H1 (cell line): ENCODE data around the gene C5. TPM values are rescaled to one million over a fixed set of nuclear protein-coding genes. Genes with fewer than 3 reads are reported as not detected.

ENCODE experiments used
- CTCF ChIA-PET: fragments of 300-600 bp; sonication (Branson Sonifier 250); formaldehyde crosslinking; loops from one replicate; lab custom pipeline; 2021; ENCODE audit not compliant: partially characterized antibody; lab: Charles Lee
- POLR2A ChIA-PET: fragments of 300-600 bp; sonication (Branson Sonifier 250); formaldehyde crosslinking; loops from one replicate; lab custom pipeline; 2021; ENCODE audit warnings: inconsistent platforms; ENCODE audit not compliant: partially characterized antibody; lab: Charles Lee
- DNase-seq, 2 experiments: peaks; one replicate each; pipeline versions ENCODE4 v3.0.0 to v3.0.0-alpha.2; 2010 to 2022; ENCODE audit warnings: low spot score in 2 of 2, low read depth in 1 of 2, mixed read lengths in 1 of 2
- FAIRE-seq: peaks from 2 replicates; lab custom pipeline; 2011; peaks lifted over from hg19 to GRCh38; lab: Jason Lieb, UNC
- H2AFZ ChIP-seq: 2 replicates; pipeline ENCODE4 v1.8.1; 2012; ENCODE audit warnings: low read length, inconsistent platforms
- H2AK5ac ChIP-seq: 2 replicates; pipeline ENCODE4 v1.6.1; 2013; ENCODE audit warnings: low read depth, low read length
- H2BK120ac ChIP-seq: replicated peaks from 2 replicates; pipeline ENCODE3; 2013; ENCODE audit warnings: low read depth, low read length, inconsistent platforms
- H2BK12ac ChIP-seq: 2 replicates; pipeline ENCODE4 v1.6.1; 2013; ENCODE audit warnings: low read depth, low read length
- H2BK15ac ChIP-seq: 2 replicates; pipeline ENCODE4 v1.6.1; 2013; ENCODE audit warnings: low read length
- H2BK20ac ChIP-seq: 2 replicates; pipeline ENCODE4 v1.6.1; 2013; ENCODE audit warnings: low read length
- H2BK5ac ChIP-seq: 2 replicates; pipeline ENCODE4 v1.6.1; 2013; ENCODE audit warnings: low read depth, low read length
- H3K14ac ChIP-seq: 2 replicates; pipeline ENCODE4 v1.6.1; 2013; ENCODE audit warnings: inconsistent platforms; ENCODE audit not compliant: insufficient read length
- H3K18ac ChIP-seq: 2 replicates; pipeline ENCODE4 v1.6.1; 2013; ENCODE audit warnings: low read length; ENCODE audit errors: extremely low read depth
- H3K23ac ChIP-seq: 2 replicates; pipeline ENCODE4 v1.6.1; 2013; ENCODE audit warnings: inconsistent platforms; ENCODE audit not compliant: insufficient read length
- H3K23me2 ChIP-seq: 2 replicates; pipeline ENCODE4 v1.6.1; 2013; ENCODE audit warnings: low read depth, low read length
- H3K27ac ChIP-seq: 2 replicates; pipeline ENCODE4 v1.6.1; 2011; ENCODE audit warnings: low read depth, low read length, inconsistent platforms
- H3K27me3 ChIP-seq, 4 experiments: replicated peaks in 1 of 4; 1 replicate in 1 of 4; 2 replicates in 3 of 4; pipeline versions ENCODE4 v1.6.1 to v1.8.1; 2011 to 2013; ENCODE audit warnings: low read length in 3 of 4, mild to moderate bottlenecking in 3 of 4, inconsistent platforms in 2 of 4, mixed read lengths in 2 of 4, moderate library complexity in 1 of 4; ENCODE audit not compliant: control insufficient read depth in 3 of 4, insufficient read depth in 3 of 4; ENCODE audit errors: extremely low read depth in 1 of 4
- H3K36me3 ChIP-seq, 4 experiments: 2 replicates each; pipeline versions ENCODE4 v1.6.1 to v1.8.1; 2011 to 2013; ENCODE audit warnings: mild to moderate bottlenecking in 4 of 4, low read length in 3 of 4, moderate library complexity in 2 of 4, control low read depth in 1 of 4, inconsistent platforms in 1 of 4; ENCODE audit not compliant: insufficient read depth in 4 of 4, control insufficient read depth in 2 of 4
- H3K4ac ChIP-seq: replicated peaks from 2 replicates; pipeline ENCODE3; 2013; ENCODE audit warnings: low read length, low read depth, mixed read lengths, inconsistent platforms; ENCODE audit not compliant: insufficient read length
- H3K4me1 ChIP-seq, 4 experiments: replicated peaks in 1 of 4; 1 replicate in 1 of 4; 2 replicates in 3 of 4; pipeline versions ENCODE4 v1.6.1 to v1.8.1; 2011 to 2013; ENCODE audit warnings: low read length in 3 of 4, inconsistent platforms in 2 of 4, mixed read lengths in 1 of 4; ENCODE audit not compliant: insufficient read depth in 4 of 4, control insufficient read depth in 3 of 4
- H3K4me2 ChIP-seq, 2 experiments: 2 replicates each; pipeline versions ENCODE4 v1.6.1 to v1.8.1; 2011 to 2013; ENCODE audit warnings: low read depth in 2 of 2, low read length in 2 of 2, control low read depth in 1 of 2, inconsistent platforms in 1 of 2, mild to moderate bottlenecking in 1 of 2; ENCODE audit not compliant: insufficient read depth in 1 of 2
- H3K4me3 ChIP-seq, 4 experiments: fragments of 200-600, 300-600 bp in 1 of 4; sonication (generic), shearing (Covaris generic), sonication (Bioruptor Twin) in 1 of 4; 2 replicates each; pipeline versions ENCODE4 v1.5.1 to v1.8.1; 2011 to 2016; ENCODE audit warnings: low read length in 4 of 4, low read depth in 3 of 4, control low read depth in 2 of 4, inconsistent platforms in 2 of 4, mild to moderate bottlenecking in 2 of 4, mixed read lengths in 1 of 4, moderate library complexity in 1 of 4; ENCODE audit not compliant: insufficient read depth in 2 of 4; ENCODE audit errors: extremely low read depth in 1 of 4
- H3K56ac ChIP-seq: replicated peaks from 2 replicates; pipeline ENCODE3; 2013; ENCODE audit warnings: low read depth, mild to moderate bottlenecking, mixed read lengths, low read length, inconsistent platforms; ENCODE audit not compliant: insufficient read length
- H3K79me1 ChIP-seq: 2 replicates; pipeline ENCODE4 v1.6.1; 2013; ENCODE audit warnings: low read depth, low read length, control low read depth
- H3K79me2 ChIP-seq, 2 experiments: 2 replicates each; pipeline versions ENCODE4 v1.6.1 to v1.8.1; 2012 to 2013; ENCODE audit warnings: low read length in 2 of 2, mild to moderate bottlenecking in 2 of 2, inconsistent platforms in 1 of 2; ENCODE audit not compliant: insufficient read depth in 2 of 2, control insufficient read depth in 1 of 2
- H3K9ac ChIP-seq, 4 experiments: replicated peaks in 1 of 4; 1 replicate in 1 of 4; 2 replicates in 3 of 4; pipeline versions ENCODE4 v1.6.1 to v1.8.1; 2011 to 2013; ENCODE audit warnings: low read depth in 3 of 4, low read length in 3 of 4, control low read depth in 2 of 4, mild to moderate bottlenecking in 2 of 4, moderate library complexity in 2 of 4, inconsistent platforms in 1 of 4; ENCODE audit errors: extremely low read depth in 1 of 4
- H3K9me3 ChIP-seq, 2 experiments: 2 replicates each; pipeline versions ENCODE4 v1.6.1 to v1.8.1; 2012 to 2013; ENCODE audit warnings: mild to moderate bottlenecking in 2 of 2, moderate library complexity in 2 of 2, control low read depth in 1 of 2, inconsistent platforms in 1 of 2, low read depth in 1 of 2, low read length in 1 of 2, mixed read lengths in 1 of 2; ENCODE audit not compliant: insufficient read depth in 2 of 2
- H4K20me1 ChIP-seq, 2 experiments: replicated peaks in 1 of 2; 2 replicates each; pipeline versions ENCODE3 to v1.8.1; 2011 to 2013; ENCODE audit warnings: inconsistent platforms in 2 of 2, low read length in 2 of 2, mild to moderate bottlenecking in 1 of 2; ENCODE audit not compliant: insufficient read depth in 2 of 2, control insufficient read depth in 1 of 2
- H4K5ac ChIP-seq: 2 replicates; pipeline ENCODE4 v1.6.1; 2013; ENCODE audit warnings: low read length, low read depth, mixed read lengths, inconsistent platforms; ENCODE audit not compliant: insufficient read length
- H4K8ac ChIP-seq: 2 replicates; pipeline ENCODE4 v1.8.0; 2013; ENCODE audit warnings: mild to moderate bottlenecking, moderate library complexity, low read length, inconsistent platforms; ENCODE audit not compliant: insufficient read depth; ENCODE audit errors: extremely low read depth
- H4K91ac ChIP-seq: replicated peaks from 2 replicates; pipeline ENCODE3; 2013; ENCODE audit warnings: low read length, mixed read lengths, inconsistent platforms; ENCODE audit not compliant: insufficient read length
- CEBPB ChIP-seq: IDR thresholded peaks from 2 replicates; pipeline ENCODE4 v1.6.1; 2012; ENCODE audit warnings: low read depth, low read length
- TAF7 ChIP-seq: optimal IDR thresholded peaks from 2 replicates; pipeline ENCODE3; 2011; ENCODE audit warnings: low read depth, mild to moderate bottlenecking, inconsistent platforms, low read length, moderate library complexity, borderline replicate concordance
- TCF12 ChIP-seq: IDR thresholded peaks from 2 replicates; pipeline ENCODE4 v1.6.1; 2011; ENCODE audit warnings: low read depth, mild to moderate bottlenecking, low read length
- WGBS, 2 experiments: shearing (Covaris generic) in 1 of 2; methylation state at CpG; one replicate each; pipeline versions ENCODE4 v1.1.6 to v1.1.7; 2013 to 2015; ENCODE audit warnings: low lambda C conversion rate in 2 of 2, mixed read lengths in 2 of 2, inconsistent platforms in 1 of 2, low coverage in 1 of 2, missing lambda C conversion rate in 1 of 2; ENCODE audit not compliant: insufficient replicate concordance in 2 of 2, insufficient coverage in 1 of 2, insufficient read length in 1 of 2; ENCODE audit errors: extremely low coverage in 1 of 2, missing lambda C conversion rate in 1 of 2; 5-methylcytosine and 5-hydroxymethylcytosine counted together
- polyA plus RNA-seq, 7 experiments: library from polyadenylated mRNA; depleted of rRNA in 3 of 7; stranded (reverse) in 5 of 7; unstranded in 2 of 7; fragments of >200 nt in 5 of 7; fragments of 200-250 nt in 2 of 7; gene quantifications; 1 replicate in 5 of 7; 2 replicates in 1 of 7; 4 replicates in 1 of 7; pipeline versions ENCODE4 v1.2.1 to v1.2.3, GENCODE V29; 2011 to 2013; ENCODE audit warnings: missing spikeins in 2 of 7, mixed read lengths in 2 of 7
- total RNA-seq: library from RNA; stranded (reverse); fragmentation: NEBNext Ultra II Directional; extraction: Animal tissue kit (Norgen Biotek cat#: 25700); gene quantifications from 2 replicates; pipeline ENCODE4 v1.2.1, GENCODE V29; 2021

C5 gene
- total and polyA plus RNA-seq, 2 of the 8 experiments (the other 6 are each of a cell fraction or from before 2014, with no cell fraction given), result 0.24 to 0.35 TPM

DNA sequence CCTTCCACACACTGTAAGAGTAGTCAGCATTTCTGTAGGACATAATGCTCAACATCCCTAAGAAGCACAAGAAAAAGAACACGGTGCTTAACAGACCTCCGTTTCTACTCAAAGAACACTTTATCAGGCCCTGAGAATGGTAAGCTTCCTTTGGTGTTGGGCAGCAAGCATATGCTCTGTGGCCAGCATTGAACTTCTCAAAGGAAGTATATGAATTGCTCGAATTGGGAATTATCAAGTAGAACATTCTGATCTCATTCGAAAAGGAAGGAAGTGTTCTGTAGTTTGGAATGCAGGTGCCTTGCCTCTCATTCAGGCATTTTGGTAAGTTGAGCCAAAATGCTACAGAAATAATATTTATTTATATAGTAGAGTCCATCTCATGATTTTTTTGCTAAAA lies 61.0 kb downstream of the C5 start:
- H3K27me3 ChIP-seq, result no peaks in the 10 kb centered on the region
- DNase-seq (no peak), FAIRE-seq (no peak)
- no peak overlapping the region for H4K5ac ChIP-seq
- no peaks in the 10 kb centered on the region for H4K20me1 ChIP-seq
- CTCF ChIA-PET, result interaction anchor here (1.4 kb wide), 1 partner anchor 7 kb away, joined by 3 read pairs; no protein-coding TSS in a partner anchor
- H2BK12ac ChIP-seq, result no peak overlapping the region
- H2AFZ ChIP-seq, result no peak overlapping the region
- H3K79me2 ChIP-seq, result no peaks in the 10 kb centered on the region
- no peak overlapping the region for H3K4ac ChIP-seq
- H3K14ac ChIP-seq, result no peak overlapping the region
- no peak overlapping the region for H3K18ac ChIP-seq
- POLR2A ChIA-PET, result no interaction called here
- no peak overlapping the region for H2BK120ac ChIP-seq
- H2BK20ac ChIP-seq, result no peak overlapping the region
- no peaks in the 10 kb centered on the region for H3K36me3 ChIP-seq
- no peaks in the 10 kb centered on the region for H3K23me2 ChIP-seq
- H3K27ac ChIP-seq, result no peak overlapping the region
- H3K4me3 ChIP-seq, result no peak overlapping the region
- no peaks in the 10 kb centered on the region for H3K9me3 ChIP-seq
- no peaks in the 10 kb centered on the region for H3K79me1 ChIP-seq
- no peak overlapping the region for H2AK5ac ChIP-seq
- no peak overlapping the region for H3K56ac ChIP-seq
- H3K4me2 ChIP-seq, result no peak overlapping the region
- no peak overlapping the region for H4K8ac ChIP-seq
- no peak overlapping the region for H3K23ac ChIP-seq
- H4K91ac ChIP-seq, result no peak overlapping the region
- H2BK5ac ChIP-seq, result no peak overlapping the region
- no peak overlapping the region for H3K9ac ChIP-seq
- 93% methylated on average over 4 of the region's 4 CpGs; no CpG with 5 or more reads in 1 of the 2 experiments for WGBS, 2 experiments
- no peaks in the 10 kb centered on the region for H3K4me1 ChIP-seq
- no peak overlapping the region for H2BK15ac ChIP-seq
- TF ChIP-seq TAF7 (no peak), TCF12 (no peak), CEBPB (no peak)
